Measurements from ENCODE around the gene ZNF343. TPM values are rescaled to one million over a fixed set of nuclear protein-coding genes. Genes with fewer than 3 reads are reported as not detected.
A peak's percentile ranks its signal among the peaks of the same experiment; 100 is the strongest.

ZNF343 gene
- total and polyA plus RNA-seq, 10 of the 15 experiments (the other 5 are each of a cell fraction or from before 2014, with no cell fraction given) = 1.3 to 11.1 (median 9.0) TPM

DNA sequence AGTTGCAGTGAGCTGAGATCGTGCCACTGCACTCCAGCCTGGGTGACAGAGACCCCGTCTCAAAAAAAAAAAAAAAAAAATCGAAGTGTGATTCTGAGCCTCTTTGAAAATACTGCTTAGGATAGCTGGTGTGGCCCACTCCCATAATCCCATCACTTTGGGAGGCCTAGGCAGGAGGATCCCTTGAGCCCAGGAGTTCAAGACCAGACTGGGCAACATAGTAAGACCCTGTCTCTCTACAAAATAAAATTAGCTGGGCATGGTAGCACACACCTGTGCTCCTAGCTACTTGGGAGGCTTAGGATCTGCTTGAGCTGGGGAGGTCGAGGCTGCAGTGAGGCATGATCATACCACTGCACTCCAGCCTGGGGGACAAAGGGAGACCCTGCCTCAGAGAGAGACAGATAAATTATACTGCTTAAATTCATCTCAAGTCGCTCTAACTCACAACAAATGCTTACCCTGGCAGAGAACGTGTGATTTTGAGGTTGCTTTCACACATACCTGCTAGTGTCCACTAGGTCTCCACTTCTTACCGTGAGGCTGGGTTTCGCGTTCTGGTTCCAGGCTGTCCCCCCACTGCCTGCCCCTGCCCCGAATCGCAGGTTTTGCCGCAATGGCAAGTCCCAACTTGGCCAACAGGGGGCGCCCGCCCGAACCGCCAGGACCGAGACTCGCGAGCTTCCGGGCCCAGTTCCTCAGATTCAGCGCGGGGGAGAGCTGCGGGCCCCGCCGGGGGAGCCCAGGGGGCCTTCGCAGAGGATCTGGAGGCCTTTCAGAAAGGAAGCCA is 15.4 kb upstream of the ZNF343 start (continued):
- TF ChIP-seq, protein P1, sequence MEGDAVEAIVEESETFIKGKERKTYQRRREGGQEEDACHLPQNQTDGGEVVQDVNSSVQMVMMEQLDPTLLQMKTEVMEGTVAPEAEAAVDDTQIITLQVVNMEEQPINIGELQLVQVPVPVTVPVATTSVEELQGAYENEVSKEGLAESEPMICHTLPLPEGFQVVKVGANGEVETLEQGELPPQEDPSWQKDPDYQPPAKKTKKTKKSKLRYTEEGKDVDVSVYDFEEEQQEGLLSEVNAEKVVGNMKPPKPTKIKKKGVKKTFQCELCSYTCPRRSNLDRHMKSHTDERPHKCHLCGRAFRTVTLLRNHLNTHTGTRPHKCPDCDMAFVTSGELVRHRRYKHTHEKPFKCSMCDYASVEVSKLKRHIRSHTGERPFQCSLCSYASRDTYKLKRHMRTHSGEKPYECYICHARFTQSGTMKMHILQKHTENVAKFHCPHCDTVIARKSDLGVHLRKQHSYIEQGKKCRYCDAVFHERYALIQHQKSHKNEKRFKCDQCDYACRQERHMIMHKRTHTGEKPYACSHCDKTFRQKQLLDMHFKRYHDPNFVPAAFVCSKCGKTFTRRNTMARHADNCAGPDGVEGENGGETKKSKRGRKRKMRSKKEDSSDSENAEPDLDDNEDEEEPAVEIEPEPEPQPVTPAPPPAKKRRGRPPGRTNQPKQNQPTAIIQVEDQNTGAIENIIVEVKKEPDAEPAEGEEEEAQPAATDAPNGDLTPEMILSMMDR (IDR thresholded peaks at IDR 0.05 in 2 of 3, conservative IDR thresholded peaks at IDR 0.05 in 1 of 3; ENCODE audit: control insufficient read depth in 2 of 3, extremely low read depth in 1 of 3, insufficient read depth in 1 of 3, low read depth in 3 of 3, low read length in 3 of 3) = peak; percentile 88 to 95 (median 91)
- TF ChIP-seq, protein P2, sequence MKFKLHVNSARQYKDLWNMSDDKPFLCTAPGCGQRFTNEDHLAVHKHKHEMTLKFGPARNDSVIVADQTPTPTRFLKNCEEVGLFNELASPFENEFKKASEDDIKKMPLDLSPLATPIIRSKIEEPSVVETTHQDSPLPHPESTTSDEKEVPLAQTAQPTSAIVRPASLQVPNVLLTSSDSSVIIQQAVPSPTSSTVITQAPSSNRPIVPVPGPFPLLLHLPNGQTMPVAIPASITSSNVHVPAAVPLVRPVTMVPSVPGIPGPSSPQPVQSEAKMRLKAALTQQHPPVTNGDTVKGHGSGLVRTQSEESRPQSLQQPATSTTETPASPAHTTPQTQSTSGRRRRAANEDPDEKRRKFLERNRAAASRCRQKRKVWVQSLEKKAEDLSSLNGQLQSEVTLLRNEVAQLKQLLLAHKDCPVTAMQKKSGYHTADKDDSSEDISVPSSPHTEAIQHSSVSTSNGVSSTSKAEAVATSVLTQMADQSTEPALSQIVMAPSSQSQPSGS (IDR thresholded peaks at IDR 0.05; ENCODE audit: low read length) = no peak
- TF ChIP-seq, protein P3, sequence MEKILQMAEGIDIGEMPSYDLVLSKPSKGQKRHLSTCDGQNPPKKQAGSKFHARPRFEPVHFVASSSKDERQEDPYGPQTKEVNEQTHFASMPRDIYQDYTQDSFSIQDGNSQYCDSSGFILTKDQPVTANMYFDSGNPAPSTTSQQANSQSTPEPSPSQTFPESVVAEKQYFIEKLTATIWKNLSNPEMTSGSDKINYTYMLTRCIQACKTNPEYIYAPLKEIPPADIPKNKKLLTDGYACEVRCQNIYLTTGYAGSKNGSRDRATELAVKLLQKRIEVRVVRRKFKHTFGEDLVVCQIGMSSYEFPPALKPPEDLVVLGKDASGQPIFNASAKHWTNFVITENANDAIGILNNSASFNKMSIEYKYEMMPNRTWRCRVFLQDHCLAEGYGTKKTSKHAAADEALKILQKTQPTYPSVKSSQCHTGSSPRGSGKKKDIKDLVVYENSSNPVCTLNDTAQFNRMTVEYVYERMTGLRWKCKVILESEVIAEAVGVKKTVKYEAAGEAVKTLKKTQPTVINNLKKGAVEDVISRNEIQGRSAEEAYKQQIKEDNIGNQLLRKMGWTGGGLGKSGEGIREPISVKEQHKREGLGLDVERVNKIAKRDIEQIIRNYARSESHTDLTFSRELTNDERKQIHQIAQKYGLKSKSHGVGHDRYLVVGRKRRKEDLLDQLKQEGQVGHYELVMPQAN (conservative IDR thresholded peaks at IDR 0.05) = 0 out of 2 replicates have a peak, but pooled peaks have one; percentile 36
- TF ChIP-seq CHD2 (IDR thresholded peaks at IDR 0.05; ENCODE audit: borderline replicate concordance, low read depth, low read length) = peak; percentile 59; the same call in 1 of the 2 replicates
- 0 out of 2 replicates have a peak, but pooled peaks have one; percentile 8 for TF ChIP-seq ZNF24 (IDR thresholded peaks at IDR 0.05)
- TF ChIP-seq SMARCA5 (IDR thresholded peaks at IDR 0.05) = peak; percentile 96; the same call in 1 of the 2 replicates
- TF ChIP-seq, protein P4, sequence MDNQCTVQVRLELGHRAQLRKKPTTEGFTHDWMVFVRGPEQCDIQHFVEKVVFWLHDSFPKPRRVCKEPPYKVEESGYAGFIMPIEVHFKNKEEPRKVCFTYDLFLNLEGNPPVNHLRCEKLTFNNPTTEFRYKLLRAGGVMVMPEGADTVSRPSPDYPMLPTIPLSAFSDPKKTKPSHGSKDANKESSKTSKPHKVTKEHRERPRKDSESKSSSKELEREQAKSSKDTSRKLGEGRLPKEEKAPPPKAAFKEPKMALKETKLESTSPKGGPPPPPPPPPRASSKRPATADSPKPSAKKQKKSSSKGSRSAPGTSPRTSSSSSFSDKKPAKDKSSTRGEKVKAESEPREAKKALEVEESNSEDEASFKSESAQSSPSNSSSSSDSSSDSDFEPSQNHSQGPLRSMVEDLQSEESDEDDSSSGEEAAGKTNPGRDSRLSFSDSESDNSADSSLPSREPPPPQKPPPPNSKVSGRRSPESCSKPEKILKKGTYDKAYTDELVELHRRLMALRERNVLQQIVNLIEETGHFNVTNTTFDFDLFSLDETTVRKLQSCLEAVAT (IDR thresholded peaks at IDR 0.05) = no peak
- TF ChIP-seq SUZ12 (IDR thresholded peaks at IDR 0.05; ENCODE audit: unreplicated experiment) = no peak
